Suppressor macrophage (primary cell): ENCODE results near the gene OR10A6.
A peak's percentile ranks its signal among the peaks of the same experiment; 100 is the strongest.

Experiments
- DNase-seq, 4 experiments: peaks; one replicate each; pipeline ENCODE4 v3.0.0-alpha.2; 2020 to 2022

The OR10A6 gene

GRCh38 chr11:7909585-7910285, 21.3 kb downstream of the OR10A6 start:
- no peak for DNase-seq

- DNase-seq: no peak
Measured at GRCh38 chr11:7907121-7907520, 23.9 kb downstream of the OR10A6 start.

GRCh38 chr11:7906481-7906880, 24.6 kb downstream of the OR10A6 start:
- DNase-seq: no peak

GRCh38 chr11:7905961-7906429, 25.1 kb downstream of the OR10A6 start:
- peak in 1 of 4 experiments; percentile 1 for DNase-seq

- DNase-seq: no peak
Measured at GRCh38 chr11:7905549-7905948, 25.5 kb downstream of the OR10A6 start.

- no peak for DNase-seq
Measured at GRCh38 chr11:7904917-7905316, 26.2 kb downstream of the OR10A6 start.

GRCh38 chr11:7903940-7904339, 27.1 kb downstream of the OR10A6 start:
- DNase-seq: no peak

- no peak for DNase-seq
Measured at GRCh38 chr11:7901319-7901854, 29.7 kb downstream of the OR10A6 start.

- DNase-seq: no peak
Measured at GRCh38 chr11:7900686-7901085, 30.4 kb downstream of the OR10A6 start.

- DNase-seq: no peak
Measured at GRCh38 chr11:7899418-7899817, 31.6 kb downstream of the OR10A6 start.

- DNase-seq: no peak
Measured at GRCh38 chr11:7898666-7899283, 32.3 kb downstream of the OR10A6 start.

- no peak for DNase-seq
Measured at GRCh38 chr11:7896009-7896785, 34.9 kb downstream of the OR10A6 start.

- DNase-seq: no peak
Measured at GRCh38 chr11:7894251-7894650, 36.8 kb downstream of the OR10A6 start.

GRCh38 chr11:7893796-7894195, 37.3 kb downstream of the OR10A6 start:
- DNase-seq: no peak

GRCh38 chr11:7892840-7893254, 38.2 kb downstream of the OR10A6 start:
- peak; percentile 17 to 66 (median 54) for DNase-seq

- DNase-seq: peak in 3 of 4 experiments; percentile 4 to 10 (median 4)
Measured at GRCh38 chr11:7892059-7892699, 38.9 kb downstream of the OR10A6 start.

- DNase-seq: no peak
Measured at GRCh38 chr11:7890417-7891172, 40.5 kb downstream of the OR10A6 start.

GRCh38 chr11:7889985-7890384, 41.1 kb downstream of the OR10A6 start:
- DNase-seq: no peak

- DNase-seq: no peak
Measured at GRCh38 chr11:7882860-7883259, 48.2 kb downstream of the OR10A6 start.
